WTC11 (cell line): ENCODE results near the gene ATP2B2.

Experiments
- JUN ChIP-seq: sonication (generic); formaldehyde crosslinking; IDR thresholded peaks from 2 replicates; pipeline ENCODE4 v1.8.0; 2023; ENCODE audit warnings: mild to moderate bottlenecking, missing genetic modification reagents
- NFE2L1 ChIP-seq: sonication (generic); formaldehyde crosslinking; IDR thresholded peaks from 2 replicates; pipeline ENCODE4 v1.8.1; 2023; ENCODE audit warnings: missing genetic modification reagents
- TF ChIP-seq, protein P1 (sequence below): fragments of 200-600 bp; IDR thresholded peaks from 2 replicates; pipeline ENCODE4 v1.8.0; 2022; ENCODE audit warnings: antibody characterized with exemption
- TF ChIP-seq, protein P2 (sequence below): sonication (generic); formaldehyde crosslinking; IDR thresholded peaks from 2 replicates; pipeline ENCODE4 v1.8.0; 2023; ENCODE audit warnings: missing genetic modification reagents, mild to moderate bottlenecking, borderline replicate concordance
- TF ChIP-seq, protein P3 (sequence below): sonication (generic); formaldehyde crosslinking; IDR thresholded peaks from 2 replicates; pipeline ENCODE4 v1.8.1; 2022; ENCODE audit warnings: mild to moderate bottlenecking, moderate library complexity, missing genetic modification reagents

DNA sequence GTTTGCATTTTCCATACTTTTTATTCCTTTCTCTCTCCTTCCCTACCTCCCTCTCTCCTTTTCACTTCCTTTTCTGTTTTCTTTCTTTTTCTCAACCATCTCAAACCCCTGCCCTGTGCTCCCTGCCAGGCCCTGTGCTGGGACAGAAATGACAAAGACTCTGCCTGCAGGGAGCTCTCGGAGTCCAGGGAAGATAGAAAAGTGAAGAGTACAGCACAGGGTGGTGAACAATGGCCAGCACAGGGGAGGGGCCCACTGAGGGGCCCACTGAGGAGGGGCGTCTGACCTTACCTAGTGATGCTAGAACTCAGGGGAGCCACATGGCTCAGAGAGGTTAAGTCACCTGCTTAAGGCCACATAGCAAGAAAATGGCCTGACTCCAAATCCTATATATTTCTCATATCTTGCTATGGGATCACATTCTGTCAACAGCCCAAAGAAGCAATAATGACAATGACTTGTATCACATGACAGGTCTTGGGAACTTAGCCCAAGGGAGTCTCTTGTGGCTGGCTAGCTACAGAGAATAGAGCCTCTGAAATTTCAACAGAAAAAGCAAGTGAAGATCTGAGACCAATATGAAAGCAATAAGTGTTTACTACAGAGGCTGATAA is 44.3 kb upstream of the ATP2B2 start:
- TF ChIP-seq, protein P1, sequence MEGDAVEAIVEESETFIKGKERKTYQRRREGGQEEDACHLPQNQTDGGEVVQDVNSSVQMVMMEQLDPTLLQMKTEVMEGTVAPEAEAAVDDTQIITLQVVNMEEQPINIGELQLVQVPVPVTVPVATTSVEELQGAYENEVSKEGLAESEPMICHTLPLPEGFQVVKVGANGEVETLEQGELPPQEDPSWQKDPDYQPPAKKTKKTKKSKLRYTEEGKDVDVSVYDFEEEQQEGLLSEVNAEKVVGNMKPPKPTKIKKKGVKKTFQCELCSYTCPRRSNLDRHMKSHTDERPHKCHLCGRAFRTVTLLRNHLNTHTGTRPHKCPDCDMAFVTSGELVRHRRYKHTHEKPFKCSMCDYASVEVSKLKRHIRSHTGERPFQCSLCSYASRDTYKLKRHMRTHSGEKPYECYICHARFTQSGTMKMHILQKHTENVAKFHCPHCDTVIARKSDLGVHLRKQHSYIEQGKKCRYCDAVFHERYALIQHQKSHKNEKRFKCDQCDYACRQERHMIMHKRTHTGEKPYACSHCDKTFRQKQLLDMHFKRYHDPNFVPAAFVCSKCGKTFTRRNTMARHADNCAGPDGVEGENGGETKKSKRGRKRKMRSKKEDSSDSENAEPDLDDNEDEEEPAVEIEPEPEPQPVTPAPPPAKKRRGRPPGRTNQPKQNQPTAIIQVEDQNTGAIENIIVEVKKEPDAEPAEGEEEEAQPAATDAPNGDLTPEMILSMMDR, result no peak
- TF ChIP-seq, protein P2, sequence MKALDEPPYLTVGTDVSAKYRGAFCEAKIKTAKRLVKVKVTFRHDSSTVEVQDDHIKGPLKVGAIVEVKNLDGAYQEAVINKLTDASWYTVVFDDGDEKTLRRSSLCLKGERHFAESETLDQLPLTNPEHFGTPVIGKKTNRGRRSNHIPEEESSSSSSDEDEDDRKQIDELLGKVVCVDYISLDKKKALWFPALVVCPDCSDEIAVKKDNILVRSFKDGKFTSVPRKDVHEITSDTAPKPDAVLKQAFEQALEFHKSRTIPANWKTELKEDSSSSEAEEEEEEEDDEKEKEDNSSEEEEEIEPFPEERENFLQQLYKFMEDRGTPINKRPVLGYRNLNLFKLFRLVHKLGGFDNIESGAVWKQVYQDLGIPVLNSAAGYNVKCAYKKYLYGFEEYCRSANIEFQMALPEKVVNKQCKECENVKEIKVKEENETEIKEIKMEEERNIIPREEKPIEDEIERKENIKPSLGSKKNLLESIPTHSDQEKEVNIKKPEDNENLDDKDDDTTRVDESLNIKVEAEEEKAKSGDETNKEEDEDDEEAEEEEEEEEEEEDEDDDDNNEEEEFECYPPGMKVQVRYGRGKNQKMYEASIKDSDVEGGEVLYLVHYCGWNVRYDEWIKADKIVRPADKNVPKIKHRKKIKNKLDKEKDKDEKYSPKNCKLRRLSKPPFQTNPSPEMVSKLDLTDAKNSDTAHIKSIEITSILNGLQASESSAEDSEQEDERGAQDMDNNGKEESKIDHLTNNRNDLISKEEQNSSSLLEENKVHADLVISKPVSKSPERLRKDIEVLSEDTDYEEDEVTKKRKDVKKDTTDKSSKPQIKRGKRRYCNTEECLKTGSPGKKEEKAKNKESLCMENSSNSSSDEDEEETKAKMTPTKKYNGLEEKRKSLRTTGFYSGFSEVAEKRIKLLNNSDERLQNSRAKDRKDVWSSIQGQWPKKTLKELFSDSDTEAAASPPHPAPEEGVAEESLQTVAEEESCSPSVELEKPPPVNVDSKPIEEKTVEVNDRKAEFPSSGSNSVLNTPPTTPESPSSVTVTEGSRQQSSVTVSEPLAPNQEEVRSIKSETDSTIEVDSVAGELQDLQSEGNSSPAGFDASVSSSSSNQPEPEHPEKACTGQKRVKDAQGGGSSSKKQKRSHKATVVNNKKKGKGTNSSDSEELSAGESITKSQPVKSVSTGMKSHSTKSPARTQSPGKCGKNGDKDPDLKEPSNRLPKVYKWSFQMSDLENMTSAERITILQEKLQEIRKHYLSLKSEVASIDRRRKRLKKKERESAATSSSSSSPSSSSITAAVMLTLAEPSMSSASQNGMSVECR (CRISPR knock-in tag), result no peak
- TF ChIP-seq NFE2L1 (CRISPR knock-in tag), result no peak
- TF ChIP-seq, protein P3, sequence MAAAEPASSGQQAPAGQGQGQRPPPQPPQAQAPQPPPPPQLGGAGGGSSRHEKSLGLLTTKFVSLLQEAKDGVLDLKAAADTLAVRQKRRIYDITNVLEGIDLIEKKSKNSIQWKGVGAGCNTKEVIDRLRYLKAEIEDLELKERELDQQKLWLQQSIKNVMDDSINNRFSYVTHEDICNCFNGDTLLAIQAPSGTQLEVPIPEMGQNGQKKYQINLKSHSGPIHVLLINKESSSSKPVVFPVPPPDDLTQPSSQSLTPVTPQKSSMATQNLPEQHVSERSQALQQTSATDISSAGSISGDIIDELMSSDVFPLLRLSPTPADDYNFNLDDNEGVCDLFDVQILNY (CRISPR knock-in tag), result no peak
- no peak for TF ChIP-seq JUN (CRISPR knock-in tag)
